OCI-LY7 (cell line): ENCODE data around the gene C12orf56. TPM values are rescaled to one million over a fixed set of nuclear protein-coding genes. Genes with fewer than 3 reads are reported as not detected.

ENCODE experiments used
- BruUV-seq: library from RNA; stranded (reverse); fragments of 400-500 nt; replicated peaks from 2 replicates; lab custom pipeline; 2021; lab: Mats Ljungman, UMichigan
- CTCF ChIA-PET: fragments of 300-600 bp; sonication (Branson Sonifier 250); formaldehyde crosslinking; loops from one replicate; lab custom pipeline; 2022; ENCODE audit warnings: antibody characterized with exemption; ENCODE audit not compliant: unreplicated experiment; lab: Charles Lee
- POLR2A ChIA-PET: fragments of 300-600 bp; sonication (Branson Sonifier 250); formaldehyde crosslinking; loops from one replicate; lab custom pipeline; 2022; ENCODE audit warnings: antibody characterized with exemption; lab: Charles Lee
- DNase-seq: peaks from one replicate; pipeline ENCODE4 v3.0.0-alpha.2; 2015; ENCODE audit warnings: low spot score
- H2AFZ ChIP-seq: fragments of 200-600 bp; sonication (generic), shearing (Covaris generic); 2 replicates; pipeline ENCODE4 v1.6.1; 2014; ENCODE audit warnings: mild to moderate bottlenecking, antibody characterized with exemption, low read length, moderate library complexity
- H3K27ac ChIP-seq: fragments of 200-600 bp; sonication (generic); 2 replicates; pipeline ENCODE4 v1.5.1; 2014; ENCODE audit warnings: mixed run types, low read depth, mild to moderate bottlenecking, moderate library complexity, low read length, inconsistent platforms; ENCODE audit not compliant: poor library complexity, severe bottlenecking
- H3K36me3 ChIP-seq: fragments of 200-600 bp; sonication (generic); 2 replicates; pipeline ENCODE4 v1.6.1; 2014; ENCODE audit warnings: mild to moderate bottlenecking, antibody characterized with exemption, low read length, moderate library complexity, mixed read lengths; ENCODE audit not compliant: insufficient read depth
- H3K4me1 ChIP-seq: fragments of 200-600 bp; sonication (generic); 2 replicates; pipeline ENCODE4 v1.5.1; 2014; ENCODE audit warnings: mild to moderate bottlenecking, low read length; ENCODE audit not compliant: insufficient read depth, poor library complexity, severe bottlenecking
- H3K4me2 ChIP-seq: fragments of 200-600 bp; sonication (generic); 2 replicates; pipeline ENCODE4 v1.6.1; 2014; ENCODE audit warnings: mild to moderate bottlenecking, low read length
- H3K4me3 ChIP-seq: fragments of 200-600 bp; sonication (generic); 2 replicates; pipeline ENCODE4 v1.5.1; 2014; ENCODE audit warnings: mild to moderate bottlenecking, low read depth, low read length; ENCODE audit not compliant: poor library complexity, severe bottlenecking
- H3K79me2 ChIP-seq: fragments of 200-600 bp; sonication (generic); 2 replicates; pipeline ENCODE4 v1.6.1; 2016; ENCODE audit warnings: low read depth, mild to moderate bottlenecking, low read length, moderate library complexity, mixed read lengths; ENCODE audit not compliant: insufficient read depth
- H3K9me2 ChIP-seq: fragments of 200-600 bp; sonication (generic); 2 replicates; pipeline ENCODE4 v1.6.1; 2016; ENCODE audit warnings: mild to moderate bottlenecking, low read length, mixed read lengths; ENCODE audit not compliant: insufficient read depth
- H3K9me3 ChIP-seq: fragments of 200-600 bp; sonication (generic); 2 replicates; pipeline ENCODE4 v1.6.1; 2014; ENCODE audit warnings: mild to moderate bottlenecking, mixed run types, low read length, mixed read lengths
- H4K20me1 ChIP-seq: fragments of 200-600 bp; sonication (generic); 2 replicates; pipeline ENCODE4 v1.6.1; 2014; ENCODE audit warnings: mild to moderate bottlenecking, antibody characterized with exemption, low read length, moderate library complexity, mixed read lengths; ENCODE audit not compliant: insufficient read depth
- CTCF ChIP-seq: fragments of 200-600 bp; sonication (generic); conservative IDR thresholded peaks from 2 replicates; pipeline ENCODE4 v1.5.1; 2014; ENCODE audit warnings: mild to moderate bottlenecking, antibody characterized with exemption, low read length, moderate library complexity, mixed read lengths
- EZH2phosphoT487 ChIP-seq: fragments of 200-600 bp; sonication (generic); IDR thresholded peaks from 2 replicates; pipeline ENCODE4 v1.6.1; 2018; ENCODE audit warnings: low read depth, borderline replicate concordance, mild to moderate bottlenecking, mixed run types, antibody characterized with exemption, low read length, moderate library complexity, mixed read lengths
- intact Hi-C: fragments of 100-400 bp; cut with micrococcal nuclease; formaldehyde crosslinking; loops from one replicate; pipeline ENCODE4 v1.10.0; 2022; ENCODE audit not compliant: unreplicated experiment
- total RNA-seq, 2 experiments: library from RNA; depleted of rRNA in 1 of 2; stranded (reverse); fragments of >200 nt in 1 of 2; shearing (Covaris generic) in 1 of 2; gene quantifications; 2 replicates each; pipeline ENCODE4 v1.2.3, GENCODE V29; 2014 to 2022

C12orf56 gene
- total RNA-seq, 2 experiments from 2014 or later = not detected

- no peak for DNase-seq
- Histone ChIP-seq H3K4me2 (no peak overlapping the region), H2AFZ (no peak overlapping the region), H3K9me3 (no peaks in the 10 kb centered on the region), H3K79me2 (no peaks in the 10 kb centered on the region), H3K27ac (no peak overlapping the region), H3K36me3 (no peaks in the 10 kb centered on the region), H4K20me1 (no peaks in the 10 kb centered on the region), H3K4me3 (no peak overlapping the region), H3K4me1 (no peaks in the 10 kb centered on the region), H3K9me2 (no peaks in the 10 kb centered on the region)
- BruUV-seq = no TSS peak
- ChIA-PET CTCF (no interaction called here), POLR2A (interaction anchor here (0.6 to 1.6 kb wide), 3 partner anchors 20 to 298 kb away, joined by 3 read pairs; no protein-coding TSS in a partner anchor)
- TF ChIP-seq CTCF (no peak), EZH2phosphoT487 (no peak)
- intact Hi-C loops = no loop called here
Measured at GRCh38 chr12:64286521-64286920, 104.0 kb downstream of the C12orf56 start.

GRCh38 chr12:64284256-64284655 is 106.3 kb downstream of the C12orf56 start:
- POLR2A ChIA-PET = interaction anchor here (0.5 kb wide), 1 partner anchor 23 kb away, joined by 3 read pairs; no protein-coding TSS in a partner anchor
- intact Hi-C loops = no loop called here
- no peak overlapping the region for H3K4me3 ChIP-seq

More at GRCh38 chr12:64284256-64284655, 106.3 kb downstream of the C12orf56 start:
- Histone ChIP-seq H3K27ac (no peak overlapping the region), H3K9me3 (no peaks in the 10 kb centered on the region), H2AFZ (no peak overlapping the region), H3K36me3 (no peaks in the 10 kb centered on the region), H4K20me1 (no peaks in the 10 kb centered on the region), H3K4me1 (no peaks in the 10 kb centered on the region), H3K4me2 (no peak overlapping the region), H3K79me2 (no peaks in the 10 kb centered on the region), H3K9me2 (no peaks in the 10 kb centered on the region)
- CTCF ChIA-PET = no interaction called here
- TF ChIP-seq EZH2phosphoT487 (no peak), CTCF (no peak)
- BruUV-seq = no TSS peak
- no peak for DNase-seq
